H1 (cell line): Measurements from ENCODE around the gene GPR137. TPM values are rescaled to one million over a fixed set of nuclear protein-coding genes. Genes with fewer than 3 reads are reported as not detected.

ENCODE experiments used
- ASH2L ChIP-seq: fragments of 200-600, 300-600 bp; sonication (generic); IDR thresholded peaks from one replicate; pipeline ENCODE4 v1.7.1; 2017; ENCODE audit warnings: low read length
- BRCA1 ChIP-seq: IDR thresholded peaks from 2 replicates; pipeline ENCODE4 v1.6.1; 2012; ENCODE audit warnings: low read depth, low read length, improper control_type of control experiment
- EGR1 ChIP-seq: IDR thresholded peaks from 2 replicates; pipeline ENCODE4 v1.6.1; 2011; ENCODE audit warnings: low read depth, low read length, borderline replicate concordance
- EP300 ChIP-seq, 2 experiments: IDR thresholded peaks; 1 replicate in 1 of 2; 2 replicates in 1 of 2; pipeline ENCODE4 v1.6.1; 2011 to 2012; ENCODE audit warnings: low read depth in 2 of 2, low read length in 2 of 2, mild to moderate bottlenecking in 2 of 2, borderline replicate concordance in 1 of 2, inconsistent platforms in 1 of 2, moderate library complexity in 1 of 2
- GTF2F1 ChIP-seq: IDR thresholded peaks from 2 replicates; pipeline ENCODE4 v1.6.1; 2012; ENCODE audit warnings: low read depth, low read length, improper control_type of control experiment, borderline replicate concordance
- HDAC6 ChIP-seq: IDR thresholded peaks from one replicate; pipeline ENCODE4 v1.7.1; 2012; ENCODE audit warnings: low read depth, mild to moderate bottlenecking, inconsistent platforms, low read length, moderate library complexity
- JUND ChIP-seq: IDR thresholded peaks from 2 replicates; pipeline ENCODE4 v1.6.1; 2011; ENCODE audit warnings: mild to moderate bottlenecking, improper control_type of control experiment, low read length
- KDM1A ChIP-seq: fragments of 200-600, 300-600 bp; sonication (generic); IDR thresholded peaks from 2 replicates; pipeline ENCODE4 v1.7.1; 2016; ENCODE audit warnings: mild to moderate bottlenecking, low read length, borderline replicate concordance
- PHF8 ChIP-seq: fragments of 200-600 bp; sonication (generic); conservative IDR thresholded peaks from 2 replicates; pipeline ENCODE4 v1.7.1; 2012; ENCODE audit warnings: low read depth, mild to moderate bottlenecking, inconsistent platforms, low read length, moderate library complexity
- POLR2A ChIP-seq, 2 experiments: IDR thresholded peaks; 1 replicate in 1 of 2; 2 replicates in 1 of 2; pipeline ENCODE4 v1.6.1; 2011; ENCODE audit warnings: low read depth in 2 of 2, low read length in 2 of 2, mild to moderate bottlenecking in 2 of 2; ENCODE audit errors: control extremely low read depth in 1 of 2
- POLR2AphosphoS5 ChIP-seq: IDR thresholded peaks from 2 replicates; pipeline ENCODE4 v1.6.1; 2011; ENCODE audit warnings: low read depth, low read length
- RXRA ChIP-seq: IDR thresholded peaks from 2 replicates; pipeline ENCODE4 v1.6.1; 2011; ENCODE audit warnings: low read depth, mild to moderate bottlenecking, low read length, moderate library complexity; ENCODE audit not compliant: insufficient read depth
- SIN3A ChIP-seq, 2 experiments: IDR thresholded peaks in 1 of 2; conservative IDR thresholded peaks in 1 of 2; 2 replicates each; pipeline ENCODE4 v1.6.1; 2011 to 2012; ENCODE audit warnings: low read length in 2 of 2, improper control_type of control experiment in 1 of 2, low read depth in 1 of 2, mild to moderate bottlenecking in 1 of 2
- SIRT6 ChIP-seq: IDR thresholded peaks from one replicate; pipeline ENCODE4 v1.7.1; 2012; ENCODE audit warnings: low read length, inconsistent platforms
- polyA plus RNA-seq, 7 experiments: library from polyadenylated mRNA; depleted of rRNA in 3 of 7; stranded (reverse) in 5 of 7; unstranded in 2 of 7; fragments of >200 nt in 5 of 7; fragments of 200-250 nt in 2 of 7; gene quantifications; 1 replicate in 5 of 7; 2 replicates in 1 of 7; 4 replicates in 1 of 7; pipeline versions ENCODE4 v1.2.1 to v1.2.3, GENCODE V29; 2011 to 2013; ENCODE audit warnings: missing spikeins in 2 of 7, mixed read lengths in 2 of 7
- total RNA-seq: library from RNA; stranded (reverse); fragmentation: NEBNext Ultra II Directional; extraction: Animal tissue kit (Norgen Biotek cat#: 25700); gene quantifications from 2 replicates; pipeline ENCODE4 v1.2.1, GENCODE V29; 2021
- TF ChIP-seq, protein P1 (sequence below): IDR thresholded peaks from 2 replicates; pipeline ENCODE4 v1.6.1; 2011; ENCODE audit warnings: low read length, improper control_type of control experiment
- TF ChIP-seq, protein P2 (sequence below): IDR thresholded peaks from 2 replicates; pipeline ENCODE4 v1.6.1; 2012; ENCODE audit warnings: inconsistent platforms

GPR137 gene
- total and polyA plus RNA-seq, 2 of the 8 experiments (the other 6 are each of a cell fraction or from before 2014, with no cell fraction given), result 36.2 to 37.8 TPM

GRCh38 chr11:64251016-64251752, 34.5 kb upstream of the GPR137 start, which contains the start of gene PLCB3 (continued):
- TF ChIP-seq, protein P1, sequence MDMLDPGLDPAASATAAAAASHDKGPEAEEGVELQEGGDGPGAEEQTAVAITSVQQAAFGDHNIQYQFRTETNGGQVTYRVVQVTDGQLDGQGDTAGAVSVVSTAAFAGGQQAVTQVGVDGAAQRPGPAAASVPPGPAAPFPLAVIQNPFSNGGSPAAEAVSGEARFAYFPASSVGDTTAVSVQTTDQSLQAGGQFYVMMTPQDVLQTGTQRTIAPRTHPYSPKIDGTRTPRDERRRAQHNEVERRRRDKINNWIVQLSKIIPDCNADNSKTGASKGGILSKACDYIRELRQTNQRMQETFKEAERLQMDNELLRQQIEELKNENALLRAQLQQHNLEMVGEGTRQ, result no peak
- TF ChIP-seq BRCA1, result no peak
- no peak for TF ChIP-seq EGR1
- TF ChIP-seq HDAC6, result no peak
- TF ChIP-seq SIN3A (conservative IDR thresholded peaks at IDR 0.05 in 1 of 2, IDR thresholded peaks at IDR 0.05 in 1 of 2; ENCODE audit: low read depth in 1 of 2, low read length in 2 of 2), result peak in 1 of 2 experiments; percentile 51; a peak in 2 of 4 replicates
- no peak for TF ChIP-seq POLR2AphosphoS5
- TF ChIP-seq PHF8, result peak; percentile 82
- no peak for TF ChIP-seq ASH2L
- TF ChIP-seq POLR2A (IDR thresholded peaks at IDR 0.05; ENCODE audit: control extremely low read depth in 1 of 2, low read depth in 2 of 2, low read length in 2 of 2), result peak in 1 of 2 experiments; percentile 65; a peak in 2 of 3 replicates
- no peak; a peak in 1 of 3 replicates for TF ChIP-seq EP300 (IDR thresholded peaks at IDR 0.05; ENCODE audit: borderline replicate concordance in 1 of 2, low read depth in 2 of 2, low read length in 2 of 2)
- no peak for TF ChIP-seq GTF2F1
- no peak for TF ChIP-seq KDM1A
- TF ChIP-seq RXRA, result no peak
- TF ChIP-seq SIRT6, result no peak
- TF ChIP-seq, protein P2, sequence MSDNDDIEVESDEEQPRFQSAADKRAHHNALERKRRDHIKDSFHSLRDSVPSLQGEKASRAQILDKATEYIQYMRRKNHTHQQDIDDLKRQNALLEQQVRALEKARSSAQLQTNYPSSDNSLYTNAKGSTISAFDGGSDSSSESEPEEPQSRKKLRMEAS, result peak; percentile 68
- no peak for TF ChIP-seq JUND
